Osteoblast (primary cell): ENCODE measurements around the gene SETD6. TPM values are rescaled to one million over a fixed set of nuclear protein-coding genes. Genes with fewer than 3 reads are reported as not detected.

ENCODE experiments used
- DNase-seq: peaks from one replicate; pipeline ENCODE4 v3.0.0; 2011; ENCODE audit warnings: low spot score, mixed read lengths; ENCODE audit not compliant: insufficient read length; ENCODE audit errors: missing footprints
- H2AFZ ChIP-seq: 2 replicates; pipeline ENCODE4 v1.6.0; 2011; ENCODE audit warnings: mild to moderate bottlenecking, low read length
- H3K27ac ChIP-seq: 2 replicates; pipeline ENCODE4 v1.5.1; 2011; ENCODE audit warnings: mild to moderate bottlenecking, low read depth, low read length, moderate library complexity
- H3K27me3 ChIP-seq: 2 replicates; pipeline ENCODE4 v1.6.0; 2012; ENCODE audit warnings: mild to moderate bottlenecking, control low read depth, inconsistent platforms, low read length, moderate library complexity; ENCODE audit not compliant: insufficient read depth
- H3K36me3 ChIP-seq: 2 replicates; pipeline ENCODE4 v1.5.1; 2011; ENCODE audit warnings: mild to moderate bottlenecking, low read length, control low read depth, moderate library complexity; ENCODE audit not compliant: insufficient read depth
- H3K4me1 ChIP-seq: 2 replicates; pipeline ENCODE4 v1.5.1; 2011; ENCODE audit warnings: mild to moderate bottlenecking, low read length, control low read depth, moderate library complexity; ENCODE audit not compliant: insufficient read depth
- H3K4me2 ChIP-seq: 2 replicates; pipeline ENCODE4 v1.6.0; 2011; ENCODE audit warnings: mild to moderate bottlenecking, low read length; ENCODE audit not compliant: insufficient read depth
- H3K4me3 ChIP-seq: fragments of 200-600 bp; sonication (generic); 3 replicates; pipeline ENCODE4 v1.5.1; 2012; ENCODE audit warnings: mild to moderate bottlenecking, low read length, inconsistent platforms; ENCODE audit not compliant: insufficient read depth
- H3K79me2 ChIP-seq: 2 replicates; pipeline ENCODE4 v1.6.0; 2012; ENCODE audit warnings: mild to moderate bottlenecking, low read length, control low read depth, inconsistent platforms; ENCODE audit not compliant: insufficient read depth
- H3K9me3 ChIP-seq: 2 replicates; pipeline ENCODE4 v1.5.1; 2011; ENCODE audit warnings: low read depth, low read length, control low read depth
- H4K20me1 ChIP-seq: 2 replicates; pipeline ENCODE4 v1.6.0; 2012; ENCODE audit warnings: mild to moderate bottlenecking, low read length, control low read depth; ENCODE audit not compliant: insufficient read depth
- CTCF ChIP-seq: IDR thresholded peaks from 2 replicates; pipeline ENCODE4 v1.5.1; 2011; ENCODE audit warnings: mild to moderate bottlenecking, low read depth, low read length, moderate library complexity; ENCODE audit errors: extremely low read depth
- total RNA-seq: library from RNA; depleted of rRNA; stranded (reverse); fragments of >200 nt; gene quantifications from 2 replicates; pipeline ENCODE4 v1.2.3, GENCODE V29; 2012

Gene SETD6
- total RNA-seq, 1 donor = 12.3 TPM

DNA sequence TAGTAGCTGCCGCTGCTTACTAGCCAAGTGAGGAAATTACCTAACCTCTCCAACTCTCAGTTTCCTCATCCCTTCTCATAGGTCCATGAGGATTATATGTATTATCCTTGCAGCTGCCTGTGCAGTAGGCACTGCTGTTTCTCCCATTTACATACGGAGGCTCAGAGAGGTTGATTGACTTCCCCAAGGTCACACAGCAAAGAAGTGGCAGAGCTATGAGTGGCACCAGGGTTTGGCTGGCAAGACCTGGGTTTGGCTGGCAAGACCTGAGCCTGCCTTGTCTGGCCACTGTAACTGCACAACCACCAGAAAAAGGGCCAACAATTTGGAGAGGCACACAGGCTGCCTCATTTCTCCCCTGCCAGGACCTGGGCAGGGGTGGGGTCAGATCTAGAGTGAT, 17.8 kb upstream of the SETD6 start:
- Histone ChIP-seq H3K4me1 (peaks cover 13% of the 10 kb centered on the region), H4K20me1 (peaks cover 1% of the 10 kb centered on the region), H3K79me2 (no peaks in the 10 kb centered on the region), H2AFZ (no peak overlapping the region), H3K9me3 (no peaks in the 10 kb centered on the region), H3K36me3 (no peaks in the 10 kb centered on the region), H3K4me2 (no peak overlapping the region), H3K27me3 (no peaks in the 10 kb centered on the region), H3K4me3 (no peak overlapping the region), H3K27ac (no peak overlapping the region)
- TF ChIP-seq CTCF = no peak
- peak; percentile 29 for DNase-seq

DNA sequence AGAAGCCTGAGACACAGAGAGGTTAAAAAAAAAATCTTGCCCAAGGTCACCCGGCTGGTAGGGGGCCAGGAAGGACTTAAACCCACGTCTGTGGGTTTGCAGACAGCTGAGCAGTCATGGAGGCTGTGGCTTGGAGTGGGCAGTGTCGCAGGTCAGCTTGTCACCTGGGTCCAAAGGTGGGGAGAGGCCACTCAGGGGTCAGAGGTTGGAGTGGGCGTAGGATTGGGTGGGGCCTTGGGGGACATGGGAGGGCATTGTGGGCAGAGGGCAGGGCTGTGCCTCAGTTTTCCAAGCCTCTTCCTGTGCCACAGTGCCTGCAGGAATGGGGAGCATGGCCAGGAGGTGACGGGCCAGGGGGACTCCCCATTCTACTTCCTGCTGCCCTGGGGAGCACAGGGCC, 17.4 kb upstream of the SETD6 start:
- Histone ChIP-seq H3K9me3 (no peaks in the 10 kb centered on the region), H3K36me3 (no peaks in the 10 kb centered on the region), H3K27ac (no peak overlapping the region), H3K27me3 (no peaks in the 10 kb centered on the region), H3K79me2 (no peaks in the 10 kb centered on the region), H3K4me1 (peaks cover 13% of the 10 kb centered on the region), H3K4me2 (no peak overlapping the region), H3K4me3 (no peak overlapping the region), H4K20me1 (peaks cover 3% of the 10 kb centered on the region), H2AFZ (no peak overlapping the region)
- TF ChIP-seq CTCF = no peak
- DNase-seq = peak; percentile 50

DNA sequence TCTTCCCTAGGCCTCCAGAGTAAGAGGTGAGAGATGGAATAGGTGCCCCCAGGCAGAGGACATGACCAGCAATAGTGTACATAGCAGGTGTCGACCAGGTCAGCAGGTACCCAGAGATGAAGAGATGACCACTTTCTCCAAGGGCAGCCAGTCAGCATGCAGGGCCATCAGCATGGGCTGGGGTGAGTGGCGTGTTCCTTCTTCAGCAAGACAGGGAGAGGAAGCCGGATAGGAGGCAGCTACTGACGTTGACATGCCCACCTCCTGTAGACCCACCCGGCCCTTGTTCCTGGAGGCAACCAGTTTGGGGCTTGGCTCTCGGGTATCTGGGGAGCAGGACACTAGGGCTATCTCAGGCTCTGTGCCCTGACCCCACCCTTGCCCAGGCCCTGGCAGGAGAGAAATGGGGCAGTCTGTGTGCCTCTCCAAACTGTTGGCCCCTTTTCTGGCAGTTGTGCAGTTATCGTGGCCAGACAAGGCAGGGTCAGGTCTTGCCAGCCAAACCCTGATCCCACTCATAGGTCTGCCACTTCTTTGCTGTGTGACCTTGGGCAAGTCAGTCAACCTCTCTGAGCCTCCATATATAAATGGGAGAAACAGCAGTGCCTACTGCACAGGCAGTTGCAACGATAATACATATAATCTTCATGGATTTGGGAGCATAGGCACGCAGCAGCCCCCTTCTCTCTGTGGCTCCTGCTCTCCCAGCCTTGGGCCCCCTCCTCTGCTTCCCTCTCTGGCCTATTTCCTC, 16.8 kb upstream of the SETD6 start:
- TF ChIP-seq CTCF = no peak
- no peak overlapping the region for H3K27ac ChIP-seq
- DNase-seq = no peak
- peaks cover 3% of the 10 kb centered on the region for H4K20me1 ChIP-seq
- peaks cover 13% of the 10 kb centered on the region for H3K4me1 ChIP-seq
- no peaks in the 10 kb centered on the region for H3K36me3 ChIP-seq
- H3K9me3 ChIP-seq = no peaks in the 10 kb centered on the region
- no peaks in the 10 kb centered on the region for H3K27me3 ChIP-seq
- H2AFZ ChIP-seq = no peak overlapping the region
- no peak overlapping the region for H3K4me3 ChIP-seq
- no peaks in the 10 kb centered on the region for H3K79me2 ChIP-seq
- H3K4me2 ChIP-seq = no peak overlapping the region

GRCh38 chr16:58499092-58499511, 16.2 kb upstream of the SETD6 start:
- H3K4me3 ChIP-seq = no peak overlapping the region
- H3K79me2 ChIP-seq = no peaks in the 10 kb centered on the region
- no peak for TF ChIP-seq CTCF
- no peak overlapping the region for H3K27ac ChIP-seq
- H2AFZ ChIP-seq = no peak overlapping the region
- no peak overlapping the region for H3K4me2 ChIP-seq
- H3K4me1 ChIP-seq = peaks cover 13% of the 10 kb centered on the region
- H3K36me3 ChIP-seq = no peaks in the 10 kb centered on the region
- peaks cover 3% of the 10 kb centered on the region for H4K20me1 ChIP-seq
- no peaks in the 10 kb centered on the region for H3K27me3 ChIP-seq
- no peak for DNase-seq
- no peaks in the 10 kb centered on the region for H3K9me3 ChIP-seq
